ENCODE data around the gene CRIP1. TPM values are rescaled to one million over a fixed set of nuclear protein-coding genes. Genes with fewer than 3 reads are reported as not detected.

The CRIP1 gene
- polyA plus RNA-seq, 1 donor (not counting 4 experiments of a cell fraction or from before 2014, with no cell fraction given): 1.7 TPM

GRCh38 chr14:105460116-105460515 lies 26.6 kb upstream of the CRIP1 start:
- no peaks in the 10 kb centered on the region for H3K27me3 ChIP-seq (ENCODE audit: control insufficient read depth, extremely low read depth, insufficient read depth, low read length)
- no peaks in the 10 kb centered on the region for H3K9me3 ChIP-seq (ENCODE audit: control insufficient read depth, low read depth, low read length)
- TF ChIP-seq CTCF (optimal IDR thresholded peaks at IDR 0.05 in 1 of 3, IDR thresholded peaks at IDR 0.05 in 1 of 3, conservative IDR thresholded peaks at IDR 0.05 in 1 of 3; ENCODE audit: extremely low read depth in 1 of 3, insufficient read depth in 2 of 3, low read length in 3 of 3): no peak
- no peak for TF ChIP-seq EZH2 (IDR thresholded peaks at IDR 0.05; ENCODE audit: low read length)
- dilution Hi-C loops (cut with MboI; ENCODE audit: extremely low pct_ligation_motif_present, low sequenced_read_pairs): no loop called here
- H3K4me3 ChIP-seq (ENCODE audit: control insufficient read depth in 2 of 3, extremely low read depth in 1 of 3, insufficient read depth in 2 of 3, low read depth in 1 of 3, low read length in 3 of 3): no peak overlapping the region
- peaks cover 5 to 36% of the 10 kb centered on the region in 2 experiments for H3K36me3 ChIP-seq (ENCODE audit: control insufficient read depth in 2 of 2, extremely low read depth in 1 of 2, insufficient read depth in 2 of 2, low read length in 2 of 2)
- H3K79me2 ChIP-seq (ENCODE audit: control insufficient read depth, insufficient read depth, low read length): no peaks in the 10 kb centered on the region
- H3K9me1 ChIP-seq (ENCODE audit: control insufficient read depth, extremely low read depth, insufficient read depth, low read length): no peaks in the 10 kb centered on the region
- no peak overlapping the region for H3K27ac ChIP-seq (ENCODE audit: control insufficient read depth, insufficient read depth, low read length)
- no peaks in the 10 kb centered on the region for H4K20me1 ChIP-seq (ENCODE audit: control insufficient read depth, extremely low read depth, insufficient read depth, low read length)
- no peak overlapping the region for H3K4me2 ChIP-seq (ENCODE audit: control insufficient read depth, extremely low read depth, insufficient read depth, low read depth, low read length)
- H3K9ac ChIP-seq (ENCODE audit: control insufficient read depth, extremely low read depth, insufficient read depth, low read length): no peak overlapping the region
- H2AFZ ChIP-seq (ENCODE audit: control insufficient read depth, low read length): no peak overlapping the region
- H3K4me1 ChIP-seq (ENCODE audit: control insufficient read depth, extremely low read depth, insufficient read depth, low read length): no peaks in the 10 kb centered on the region
- DNase-seq (ENCODE audit: low read depth, low spot score) (no peak), FAIRE-seq (no peak)

GRCh38 chr14:105460616-105461015 lies 26.1 kb upstream of the CRIP1 start:
- H3K9me1 ChIP-seq (ENCODE audit: control insufficient read depth, extremely low read depth, insufficient read depth, low read length): no peaks in the 10 kb centered on the region
- no peaks in the 10 kb centered on the region for H3K9me3 ChIP-seq (ENCODE audit: control insufficient read depth, low read depth, low read length)
- TF ChIP-seq CTCF (optimal IDR thresholded peaks at IDR 0.05 in 1 of 3, IDR thresholded peaks at IDR 0.05 in 1 of 3, conservative IDR thresholded peaks at IDR 0.05 in 1 of 3; ENCODE audit: extremely low read depth in 1 of 3, insufficient read depth in 2 of 3, low read length in 3 of 3) (no peak), EZH2 (IDR thresholded peaks at IDR 0.05; ENCODE audit: low read length) (no peak)
- FAIRE-seq (no peak), DNase-seq (ENCODE audit: low read depth, low spot score) (no peak)
- peaks cover 5% of the 10 kb centered on the region for H3K4me1 ChIP-seq (ENCODE audit: control insufficient read depth, extremely low read depth, insufficient read depth, low read length)
- dilution Hi-C loops (cut with MboI; ENCODE audit: extremely low pct_ligation_motif_present, low sequenced_read_pairs): no loop called here
- peaks cover 5 to 38% of the 10 kb centered on the region in 2 experiments for H3K36me3 ChIP-seq (ENCODE audit: control insufficient read depth in 2 of 2, extremely low read depth in 1 of 2, insufficient read depth in 2 of 2, low read length in 2 of 2)
- H3K79me2 ChIP-seq (ENCODE audit: control insufficient read depth, insufficient read depth, low read length): no peaks in the 10 kb centered on the region
- no peak overlapping the region for H3K27ac ChIP-seq (ENCODE audit: control insufficient read depth, insufficient read depth, low read length)
- no peak overlapping the region for H3K4me3 ChIP-seq (ENCODE audit: control insufficient read depth in 2 of 3, extremely low read depth in 1 of 3, insufficient read depth in 2 of 3, low read depth in 1 of 3, low read length in 3 of 3)
- no peak overlapping the region for H3K9ac ChIP-seq (ENCODE audit: control insufficient read depth, extremely low read depth, insufficient read depth, low read length)
- no peaks in the 10 kb centered on the region for H4K20me1 ChIP-seq (ENCODE audit: control insufficient read depth, extremely low read depth, insufficient read depth, low read length)
- H2AFZ ChIP-seq (ENCODE audit: control insufficient read depth, low read length): no peak overlapping the region
- no peaks in the 10 kb centered on the region for H3K27me3 ChIP-seq (ENCODE audit: control insufficient read depth, extremely low read depth, insufficient read depth, low read length)
- no peak overlapping the region for H3K4me2 ChIP-seq (ENCODE audit: control insufficient read depth, extremely low read depth, insufficient read depth, low read depth, low read length)

Measured in keratinocyte (primary cell).